Measurements from ENCODE around the gene DNAJA1. TPM values are rescaled to one million over a fixed set of nuclear protein-coding genes. Genes with fewer than 3 reads are reported as not detected.
"Not testable (repeated sequence)": the region's sequence is repeated elsewhere in the genome, so short reads cannot be mapped to it uniquely, and the experiment has no call there.

Gene DNAJA1
- total RNA-seq, 1 experiment from 2014 or later, result 152 TPM

GRCh38 chr9:33065157-33066076, 40.3 kb downstream of the DNAJA1 start:
- in situ Hi-C loops (cut with HindIII; ENCODE audit: low pct_unique_long_range_greater_than_20kb, low sequenced_read_pairs), result no loop called here
- no peak for DNase-seq (ENCODE audit: low read depth, low spot score)

GRCh38 chr9:33068991-33069390, 43.9 kb downstream of the DNAJA1 start:
- no peak for DNase-seq (ENCODE audit: low read depth, low spot score)
- in situ Hi-C loops (cut with HindIII; ENCODE audit: low pct_unique_long_range_greater_than_20kb, low sequenced_read_pairs), result no loop called here

- in situ Hi-C loops (cut with HindIII; ENCODE audit: low pct_unique_long_range_greater_than_20kb, low sequenced_read_pairs), result no loop called here
- peak; percentile 96 for DNase-seq (ENCODE audit: low read depth, low spot score)
These were observed 51.3 kb downstream of the DNAJA1 start, which contains the start of gene SMU1 for GRCh38 chr9:33076046-33077004. Gene SMU1 (minus strand): TSS chr9:33076674. CDS start chr9:33076608, 66 bp downstream.

- in situ Hi-C loops (cut with HindIII; ENCODE audit: low pct_unique_long_range_greater_than_20kb, low sequenced_read_pairs), result no loop called here
These were observed 55.5 kb downstream of the DNAJA1 start for GRCh38 chr9:33080534-33080933.

GRCh38 chr9:33081128-33081851, 56.2 kb downstream of the DNAJA1 start:
- in situ Hi-C loops (cut with HindIII; ENCODE audit: low pct_unique_long_range_greater_than_20kb, low sequenced_read_pairs), result no loop called here
- DNase-seq (ENCODE audit: low read depth, low spot score), result peak; percentile 95

More at GRCh38 chr9:33080534-33080933, 55.5 kb downstream of the DNAJA1 start:
- DNase-seq (ENCODE audit: low read depth, low spot score), result peak; percentile 62

DNA sequence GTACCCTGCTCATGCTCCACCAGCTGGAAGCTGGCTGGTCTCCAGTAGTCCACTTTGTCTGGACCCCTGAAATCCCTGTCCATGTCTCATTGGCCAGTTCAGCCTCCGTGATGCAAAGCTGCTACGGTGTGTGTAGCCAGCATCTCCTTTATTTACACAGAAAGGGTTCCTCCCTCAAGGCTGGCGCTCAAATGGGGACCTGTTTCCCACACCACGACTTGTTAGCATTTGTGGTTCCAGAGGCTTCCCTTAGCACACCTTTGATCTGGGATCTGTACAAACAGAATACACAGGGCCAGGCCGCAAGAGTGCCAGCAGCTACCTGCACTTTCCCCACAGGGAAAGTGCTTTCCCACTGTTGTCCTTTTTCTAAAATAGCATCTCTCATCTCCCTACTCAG, 57.1 kb downstream of the DNAJA1 start:
- in situ Hi-C loops (cut with HindIII; ENCODE audit: low pct_unique_long_range_greater_than_20kb, low sequenced_read_pairs), result no loop called here
- DNase-seq (ENCODE audit: low read depth, low spot score), result no peak

DNA sequence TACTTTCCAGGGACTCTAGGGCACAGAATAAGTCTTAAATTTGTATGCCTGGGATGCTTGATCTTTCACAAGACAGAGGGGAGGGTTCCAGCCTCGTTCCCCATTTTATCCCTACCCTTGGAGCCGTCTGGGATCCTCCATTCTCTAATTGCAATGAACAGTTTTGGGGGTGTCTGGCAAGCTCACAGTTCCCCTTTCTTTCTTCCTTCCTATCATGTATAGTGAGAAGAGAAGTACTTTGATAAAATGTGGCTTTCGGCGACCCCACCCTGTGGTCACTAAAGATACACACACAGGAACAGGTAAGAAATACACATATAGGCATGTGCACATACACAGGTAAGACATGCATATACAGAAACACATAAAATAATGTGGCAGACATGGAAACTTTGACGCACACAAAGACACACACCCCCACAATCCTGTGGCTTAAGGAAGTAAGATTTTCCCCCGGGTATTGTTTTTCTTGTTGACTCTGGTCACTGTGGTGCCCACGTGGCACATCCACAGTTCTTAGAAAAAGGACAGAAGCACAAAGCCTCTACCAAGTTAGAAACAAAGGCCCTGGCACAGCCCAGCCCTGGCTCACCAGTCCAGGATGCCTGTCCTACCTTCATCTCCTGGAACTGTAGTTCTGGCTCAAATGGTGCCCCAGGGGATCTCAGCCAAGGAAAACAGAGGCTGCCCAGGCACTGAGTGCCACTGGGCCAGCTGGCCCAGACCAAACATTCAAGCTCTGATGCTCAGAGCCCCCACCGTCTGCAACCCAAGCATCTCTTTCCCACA, 57.7 kb downstream of the DNAJA1 start:
- DNase-seq (ENCODE audit: low read depth, low spot score), result no peak
- in situ Hi-C loops (cut with HindIII; ENCODE audit: low pct_unique_long_range_greater_than_20kb, low sequenced_read_pairs), result no loop called here

GRCh38 chr9:33085672-33086071, 60.6 kb downstream of the DNAJA1 start:
- DNase-seq (ENCODE audit: low read depth, low spot score); in situ Hi-C loops (cut with HindIII; ENCODE audit: low pct_unique_long_range_greater_than_20kb, low sequenced_read_pairs): not testable (repeated sequence)

Other genes with a start within 250 kb of the DNAJA1 start
- gene TMEM215, start 241.7 kb upstream of the DNAJA1 start, total RNA-seq (2014; rRNA removed; shearing (Covaris generic)), result not detected in 2 replicates
- gene APTX, start 23.6 kb upstream of the DNAJA1 start, total RNA-seq (2014; rRNA removed; shearing (Covaris generic)), result 38.2 and 39.0 TPM in 2 replicates
- 24.3 and 27.7 TPM in 2 replicates for gene SMU1, start 51.4 kb downstream of the DNAJA1 start, total RNA-seq (2014; rRNA removed; shearing (Covaris generic))
- 11.7 and 12.7 TPM in 2 replicates for gene B4GALT1, start 142.1 kb downstream of the DNAJA1 start, total RNA-seq (2014; rRNA removed; shearing (Covaris generic))
- gene SPINK4, start 214.9 kb downstream of the DNAJA1 start, total RNA-seq (2014; rRNA removed; shearing (Covaris generic)), result not detected in 2 replicates
- gene BAG1, start 239.4 kb downstream of the DNAJA1 start, total RNA-seq (2014; rRNA removed; shearing (Covaris generic)), result 50.8 and 60.9 TPM in 2 replicates
- 96.5 and 106 TPM in 2 replicates for gene CHMP5, start 239.8 kb downstream of the DNAJA1 start, total RNA-seq (2014; rRNA removed; shearing (Covaris generic))

All from SK-MEL-5 (cell line).